Coronary artery (tissue), 2 donors: ENCODE measurements around the gene CDC42BPA.

ENCODE experiments used
- DNase-seq: peaks from one replicate; pipeline ENCODE4 v3.0.0-alpha.2; 2017; ENCODE audit warnings: low spot score
- H3K27ac ChIP-seq, 2 donors: fragments of 200-600 bp; sonication (generic); one replicate each; pipeline ENCODE4 v1.5.1; 2016 to 2019
- H3K4me3 ChIP-seq: fragments of 200-600 bp; sonication (generic); 2 replicates; pipeline ENCODE4 v1.5.1; 2016; ENCODE audit warnings: mild to moderate bottlenecking, moderate library complexity
- TF ChIP-seq, protein P1 (sequence below): fragments of 200-600 bp; sonication (generic); IDR thresholded peaks from one replicate; pipeline ENCODE4 v1.5.1; 2019; ENCODE audit warnings: antibody characterized with exemption

Gene CDC42BPA

DNA sequence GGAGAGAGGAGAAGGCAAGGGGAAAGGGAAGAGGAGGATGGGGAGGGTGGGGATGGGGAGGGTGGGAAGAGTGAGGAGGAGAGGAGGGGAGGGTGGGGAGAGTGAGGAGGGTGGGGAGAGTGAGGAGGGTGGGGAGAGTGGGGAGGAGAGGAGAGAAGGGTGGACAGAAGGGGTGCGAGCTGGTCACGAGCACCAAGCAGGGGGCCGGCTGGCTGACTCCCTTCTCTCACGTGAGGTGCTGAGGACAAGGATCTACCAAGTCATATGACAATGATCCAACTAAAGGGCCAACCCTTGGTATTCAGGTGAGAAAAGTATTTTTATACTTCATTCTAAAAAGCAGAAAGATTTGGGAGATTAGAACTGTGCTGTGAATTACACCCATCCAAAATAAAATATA, 326.4 kb downstream of the CDC42BPA start:
- H3K27ac ChIP-seq, result no peak overlapping the region
- DNase-seq, result no peak
- TF ChIP-seq, protein P1, sequence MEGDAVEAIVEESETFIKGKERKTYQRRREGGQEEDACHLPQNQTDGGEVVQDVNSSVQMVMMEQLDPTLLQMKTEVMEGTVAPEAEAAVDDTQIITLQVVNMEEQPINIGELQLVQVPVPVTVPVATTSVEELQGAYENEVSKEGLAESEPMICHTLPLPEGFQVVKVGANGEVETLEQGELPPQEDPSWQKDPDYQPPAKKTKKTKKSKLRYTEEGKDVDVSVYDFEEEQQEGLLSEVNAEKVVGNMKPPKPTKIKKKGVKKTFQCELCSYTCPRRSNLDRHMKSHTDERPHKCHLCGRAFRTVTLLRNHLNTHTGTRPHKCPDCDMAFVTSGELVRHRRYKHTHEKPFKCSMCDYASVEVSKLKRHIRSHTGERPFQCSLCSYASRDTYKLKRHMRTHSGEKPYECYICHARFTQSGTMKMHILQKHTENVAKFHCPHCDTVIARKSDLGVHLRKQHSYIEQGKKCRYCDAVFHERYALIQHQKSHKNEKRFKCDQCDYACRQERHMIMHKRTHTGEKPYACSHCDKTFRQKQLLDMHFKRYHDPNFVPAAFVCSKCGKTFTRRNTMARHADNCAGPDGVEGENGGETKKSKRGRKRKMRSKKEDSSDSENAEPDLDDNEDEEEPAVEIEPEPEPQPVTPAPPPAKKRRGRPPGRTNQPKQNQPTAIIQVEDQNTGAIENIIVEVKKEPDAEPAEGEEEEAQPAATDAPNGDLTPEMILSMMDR, result no peak
- no peak overlapping the region for H3K4me3 ChIP-seq

DNA sequence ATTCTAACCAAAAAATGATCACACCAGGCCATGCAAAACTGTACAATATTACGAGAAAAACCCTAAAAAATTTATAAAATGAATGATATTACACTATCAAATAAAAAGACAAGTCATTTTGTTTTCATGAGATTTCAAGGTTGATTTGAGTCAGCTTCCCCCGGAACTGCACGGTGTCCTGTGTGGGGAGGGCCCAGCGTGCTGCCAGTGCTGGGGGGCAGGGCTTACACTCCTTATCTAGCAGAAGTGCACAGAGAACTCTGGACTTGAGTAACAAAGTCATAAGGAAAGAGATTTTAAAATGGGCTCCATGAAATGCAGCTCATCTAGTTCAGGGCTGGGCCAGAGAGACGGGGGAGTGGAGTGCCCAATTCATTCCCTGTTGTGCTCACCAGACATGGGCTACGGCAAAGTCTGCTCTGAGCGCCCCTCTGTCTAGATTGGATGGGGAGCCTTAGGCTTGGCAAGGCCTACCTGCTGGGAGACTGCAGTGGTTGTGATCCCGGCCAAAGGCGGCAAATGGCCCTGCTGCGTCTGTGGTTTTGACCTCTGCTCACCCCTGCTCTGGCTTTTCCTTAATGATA, 328.1 kb downstream of the CDC42BPA start:
- DNase-seq, result no peak
- Histone ChIP-seq H3K27ac (peak overlapping the region; percentile 6 to 76), H3K4me3 (no peak overlapping the region)
- TF ChIP-seq, protein P1, result no peak

DNA sequence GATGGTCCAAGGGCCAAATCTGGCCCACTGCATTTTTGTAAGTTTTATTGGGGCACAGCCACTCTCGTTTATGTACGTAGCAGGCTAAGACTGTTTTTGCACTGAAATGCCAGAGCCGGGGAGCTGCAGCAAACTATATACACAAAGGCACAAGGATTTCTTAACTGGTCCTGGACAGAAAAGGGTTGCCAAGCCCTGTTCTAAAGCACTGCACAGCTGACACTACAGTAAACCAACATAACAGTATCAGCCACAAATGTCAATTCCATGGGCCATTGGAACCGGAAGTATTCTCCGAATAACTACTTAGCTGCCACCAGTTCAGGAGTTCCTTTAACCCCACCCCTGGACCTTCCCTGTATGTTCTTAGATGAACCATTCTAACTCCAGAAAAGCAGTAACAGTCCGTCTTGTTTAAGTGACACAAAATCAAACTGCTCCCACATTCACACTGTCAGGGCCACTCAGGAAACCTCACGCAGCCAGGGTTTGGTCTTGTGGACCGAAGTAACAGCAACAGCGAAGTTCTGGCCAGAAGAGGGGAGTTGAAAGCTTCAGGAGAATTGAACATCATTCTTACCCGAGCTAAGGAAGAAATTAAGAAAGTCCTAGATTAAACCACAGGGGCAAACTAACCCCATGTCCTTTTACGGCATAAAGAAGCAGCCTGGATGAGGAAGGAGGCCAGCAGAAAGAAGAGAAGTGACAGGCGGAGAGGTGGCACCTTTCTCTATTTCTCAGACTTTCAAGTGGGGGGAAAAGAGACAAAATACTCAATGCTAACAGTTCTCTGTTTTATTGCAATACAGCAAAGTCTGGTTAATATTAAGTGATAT, 329.0 kb downstream of the CDC42BPA start:
- DNase-seq, result no peak
- Histone ChIP-seq H3K4me3 (no peak overlapping the region), H3K27ac (peak overlapping the region; percentile 43 to 73)
- TF ChIP-seq, protein P1, result no peak

DNA sequence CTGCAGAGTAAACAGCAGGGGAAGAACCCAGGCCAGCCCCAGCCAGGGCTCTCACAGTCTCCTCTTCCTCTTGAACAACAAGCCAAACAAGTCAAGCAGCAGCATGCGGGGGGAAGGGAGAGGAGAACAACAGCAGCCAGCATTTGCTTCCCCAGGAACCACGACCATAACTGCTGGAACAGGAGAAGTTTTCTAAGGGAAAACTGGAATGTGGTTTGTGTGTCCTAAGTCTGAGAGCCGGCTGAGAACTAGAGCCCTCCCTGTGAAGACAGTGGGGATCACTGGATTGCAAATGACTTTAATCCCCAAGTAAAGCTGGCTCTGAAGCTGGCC, 330.0 kb downstream of the CDC42BPA start:
- DNase-seq, result no peak
- Histone ChIP-seq H3K27ac (peak overlapping the region in 1 of 2 donors; percentile 73), H3K4me3 (no peak overlapping the region)
- TF ChIP-seq, protein P1, result no peak

DNA sequence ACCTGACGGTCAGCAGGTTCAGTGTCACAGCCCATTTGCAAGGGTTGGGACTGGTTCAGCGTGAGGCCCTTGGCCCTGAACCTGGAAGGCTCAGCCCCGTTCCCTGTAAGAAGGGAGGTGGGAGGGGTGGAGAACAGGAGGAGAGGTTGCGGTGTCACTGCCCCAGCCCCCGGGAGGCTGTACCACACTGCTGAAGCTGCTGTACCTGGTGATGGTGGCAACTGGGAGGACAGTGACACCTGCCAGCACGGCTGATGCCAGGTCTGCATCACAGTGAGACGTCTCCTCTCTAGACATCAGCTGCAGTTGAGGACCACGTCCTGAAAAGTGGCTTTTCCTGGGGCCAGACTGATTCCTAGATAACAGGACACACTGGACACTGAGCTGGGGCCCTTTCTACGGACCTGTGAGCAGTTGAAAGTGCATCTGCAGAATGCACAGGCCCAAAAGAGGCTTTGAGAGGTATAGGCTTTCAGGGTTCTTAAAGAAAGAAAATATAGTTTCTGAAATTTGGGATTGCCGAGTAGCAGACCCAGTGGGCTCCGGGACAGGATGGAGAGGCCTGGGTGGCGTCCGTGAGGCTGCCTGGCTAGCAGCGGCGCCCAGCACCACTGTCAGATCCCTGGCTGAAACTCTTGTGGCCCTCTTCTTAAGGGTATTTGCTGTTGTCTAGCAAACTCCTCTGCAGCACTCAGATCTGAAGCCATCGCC, 330.5 kb downstream of the CDC42BPA start:
- no peak for DNase-seq
- Histone ChIP-seq H3K4me3 (no peak overlapping the region), H3K27ac (no peak overlapping the region)
- TF ChIP-seq, protein P1, result no peak

DNA sequence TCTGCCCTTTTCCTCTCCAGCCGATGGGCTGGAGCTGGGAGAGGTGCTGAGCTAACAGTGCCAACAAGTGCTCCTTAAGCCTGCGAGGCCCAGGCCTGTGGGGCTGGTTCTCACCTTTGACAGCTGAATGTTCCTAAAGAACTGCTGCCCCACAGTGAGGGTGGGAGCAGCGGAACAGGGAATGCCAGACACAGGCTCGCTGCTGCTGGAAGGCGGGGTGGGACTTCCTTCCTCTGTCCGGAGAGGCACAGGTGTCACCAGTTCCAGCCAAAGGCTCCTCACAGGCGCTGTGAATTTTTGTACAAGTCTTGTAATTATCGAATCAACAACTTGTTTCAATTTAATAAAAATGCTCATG, 331.1 kb downstream of the CDC42BPA start:
- H3K27ac ChIP-seq, result no peak overlapping the region
- DNase-seq, result no peak

More for the DNA sequence above, 331.1 kb downstream of the CDC42BPA start:
- TF ChIP-seq, protein P1, result no peak
- H3K4me3 ChIP-seq, result no peak overlapping the region
